Measurements from ENCODE around the gene JAK1. TPM values are rescaled to one million over a fixed set of nuclear protein-coding genes. Genes with fewer than 3 reads are reported as not detected.

The JAK1 gene
- total and polyA plus RNA-seq, 9 of the 15 experiments (the other 6 are each of a cell fraction or from before 2014, with no cell fraction given): 9.7 to 44.1 (median 42.5) TPM

GRCh38 chr1:64865105-64865757, 101.1 kb downstream of the JAK1 start (continued):
- TF ChIP-seq MED1 (CRISPR knock-in tag; IDR thresholded peaks at IDR 0.05; ENCODE audit: borderline replicate concordance): no peak
- no peak for TF ChIP-seq TCFL5 (CRISPR knock-in tag; conservative IDR thresholded peaks at IDR 0.05)

GRCh38 chr1:64864018-64864940, 102.1 kb downstream of the JAK1 start:
- peak overlapping the region; percentile 59 for H3K4me2 ChIP-seq (ENCODE audit: insufficient read depth, low read length)
- peak overlapping the region; percentile 68 for H2AFZ ChIP-seq (ENCODE audit: low read depth, low read length)
- 0 out of 3 replicates have a peak, but pooled peaks cover 3% of the 10 kb centered on the region for H3K79me2 ChIP-seq (ENCODE audit: control insufficient read depth, insufficient read depth, low read length)
- H3K27ac ChIP-seq (ENCODE audit: extremely low read depth, low read depth, low read length): peak overlapping the region; percentile 87
- WGBS (ENCODE audit: insufficient coverage, low coverage, missing lambda C conversion rate): 8% methylated on average over 14 of the region's 14 CpGs
- peaks cover 7 to 22% of the 10 kb centered on the region in 2 experiments for H3K4me1 ChIP-seq (replicated peaks in 1 of 2; ENCODE audit: control insufficient read depth in 2 of 2, insufficient read depth in 2 of 2, low read length in 2 of 2)
- BruUV-seq (replicated peaks): TSS peak; percentile 94
- H3K36me3 ChIP-seq (ENCODE audit: control insufficient read depth, insufficient read depth, low read length): peaks cover 51% of the 10 kb centered on the region
- ChIA-PET POLR2A (interaction anchor here (0.5 to 1.3 kb wide), 9 partner anchors 9 to 248 kb away, joined by 3 to 7 read pairs (median 3); no protein-coding TSS in a partner anchor), CTCF (ENCODE audit: low intra/inter-chr PET ratio) (interaction anchor here (0.7 kb wide), 1 partner anchor 371 kb away, joined by 3 read pairs; no protein-coding TSS in a partner anchor)
- H3K4me3 ChIP-seq: no peak overlapping the region
- H4K20me1 ChIP-seq (replicated peaks; ENCODE audit: control insufficient read depth, insufficient read depth, low read length): no peaks in the 10 kb centered on the region
- H3K27me3 ChIP-seq (ENCODE audit: control insufficient read depth in 2 of 2, insufficient read depth in 2 of 2, low read length in 2 of 2): no peaks in the 10 kb centered on the region
- ATAC-seq (peak; percentile 98), FAIRE-seq (peak; percentile 99), DNase-seq (ENCODE audit: extremely low read depth in 1 of 4, low spot score in 3 of 4) (peak; percentile 61 to 98 (median 74))
- in situ Hi-C loops (cut with MboI) (no loop called here), intact Hi-C loops (cut with micrococcal nuclease) (loop anchor here (1.0 to 5.0 kb wide), 4 partner anchors 30 to 158 kb away; no protein-coding TSS in a partner anchor)
- peaks cover 3% of the 10 kb centered on the region for H3K9me1 ChIP-seq (ENCODE audit: control insufficient read depth, insufficient read depth, low read length)
- no peaks in the 10 kb centered on the region; the same call in 1 of the 2 replicates for H3K9me3 ChIP-seq (replicated peaks; ENCODE audit: control insufficient read depth, insufficient read depth, low read depth, low read length)
- peak overlapping the region; percentile 65 to 78; a peak in 3 of 4 replicates for H3K9ac ChIP-seq (ENCODE audit: insufficient read depth in 1 of 2, low read depth in 2 of 2, low read length in 2 of 2)
- TF ChIP-seq ZBTB1 (CRISPR knock-in tag; IDR thresholded peaks at IDR 0.05; ENCODE audit: borderline replicate concordance, low read depth) (no peak), ELF2 (CRISPR knock-in tag; IDR thresholded peaks at IDR 0.05) (no peak), MTA2 (IDR thresholded peaks at IDR 0.05; ENCODE audit: low read depth) (peak; percentile 87), CCAR2 (IDR thresholded peaks at IDR 0.05; ENCODE audit: low read depth, low read length) (no peak), SETDB1 (IDR thresholded peaks at IDR 0.05; ENCODE audit: low read length) (peak; percentile 26), HNRNPH1 (optimal IDR thresholded peaks at IDR 0.05; ENCODE audit: low read depth, low read length) (no peak), MEF2A (IDR thresholded peaks at IDR 0.05; ENCODE audit: control insufficient read depth, low read depth, low read length) (no peak; the same call in 1 of the 2 replicates), ZNF76 (CRISPR knock-in tag; IDR thresholded peaks at IDR 0.05; ENCODE audit: borderline replicate concordance) (no peak), ZMIZ1 (IDR thresholded peaks at IDR 0.05; ENCODE audit: low read depth in 2 of 2, low read length in 2 of 2) (peak in 1 of 2 experiments; percentile 90; a peak in 2 of 4 replicates), ADNP (tag; IDR thresholded peaks at IDR 0.05) (peak; percentile 84), ZNF253 (CRISPR knock-in tag; conservative IDR thresholded peaks at IDR 0.05) (no peak), ZNF766 (CRISPR knock-in tag; conservative IDR thresholded peaks at IDR 0.05) (peak; percentile 92), ZNF133 (CRISPR knock-in tag; IDR thresholded peaks at IDR 0.05) (no peak)

All from K562 (cell line).